GM08714 (cell line): ENCODE measurements around the gene TMEM115.

Experiments
- H3K4me3 ChIP-seq: fragments of 200-500 bp; sonication (Bioruptor generic); 2 replicates; pipeline ENCODE4 v1.5.1; 2014; ENCODE audit warnings: mild to moderate bottlenecking, low read length, inconsistent platforms
- ZNF274 ChIP-seq: IDR thresholded peaks from 2 replicates; pipeline ENCODE4 v1.6.1; 2012; ENCODE audit warnings: mild to moderate bottlenecking, low read depth, low read length

Gene TMEM115

GRCh38 chr3:50388016-50388719, 28.8 kb upstream of the TMEM115 start:
- no peak overlapping the region for H3K4me3 ChIP-seq
- no peak for TF ChIP-seq ZNF274

GRCh38 chr3:50385754-50386153, 26.4 kb upstream of the TMEM115 start:
- no peak overlapping the region for H3K4me3 ChIP-seq
- TF ChIP-seq ZNF274: no peak

GRCh38 chr3:50383750-50384149, 24.4 kb upstream of the TMEM115 start:
- H3K4me3 ChIP-seq: no peak overlapping the region
- TF ChIP-seq ZNF274: no peak

GRCh38 chr3:50382722-50383121, 23.4 kb upstream of the TMEM115 start:
- no peak overlapping the region for H3K4me3 ChIP-seq
- no peak for TF ChIP-seq ZNF274

GRCh38 chr3:50381383-50381782, 22.1 kb upstream of the TMEM115 start:
- no peak overlapping the region for H3K4me3 ChIP-seq
- TF ChIP-seq ZNF274: no peak

- no peak for TF ChIP-seq ZNF274
- no peak overlapping the region for H3K4me3 ChIP-seq
Measured at GRCh38 chr3:50380405-50381085, 21.2 kb upstream of the TMEM115 start.

- H3K4me3 ChIP-seq: no peak overlapping the region
- TF ChIP-seq ZNF274: no peak
Measured at GRCh38 chr3:50378757-50379156, 19.4 kb upstream of the TMEM115 start.

- no peak overlapping the region for H3K4me3 ChIP-seq
- no peak for TF ChIP-seq ZNF274
Measured at GRCh38 chr3:50378024-50378423, 18.7 kb upstream of the TMEM115 start.

GRCh38 chr3:50375258-50375931, 16.1 kb upstream of the TMEM115 start:
- no peak for TF ChIP-seq ZNF274
- no peak overlapping the region for H3K4me3 ChIP-seq

GRCh38 chr3:50374363-50375257, 15.3 kb upstream of the TMEM115 start:
- H3K4me3 ChIP-seq: no peak overlapping the region
- TF ChIP-seq ZNF274: no peak

- H3K4me3 ChIP-seq: no peak overlapping the region
- no peak for TF ChIP-seq ZNF274
Measured at GRCh38 chr3:50373146-50374051, 14.1 kb upstream of the TMEM115 start.

- TF ChIP-seq ZNF274: no peak
- H3K4me3 ChIP-seq: no peak overlapping the region
Measured at GRCh38 chr3:50372349-50372748, 13.0 kb upstream of the TMEM115 start.

GRCh38 chr3:50371133-50371685, 11.9 kb upstream of the TMEM115 start:
- H3K4me3 ChIP-seq: no peak overlapping the region
- no peak for TF ChIP-seq ZNF274

GRCh38 chr3:50370594-50370993, 11.3 kb upstream of the TMEM115 start:
- no peak for TF ChIP-seq ZNF274
- no peak overlapping the region for H3K4me3 ChIP-seq
